Left lung (tissue), 10 donors: ENCODE data around the gene PEX3. TPM values are rescaled to one million over a fixed set of nuclear protein-coding genes. Genes with fewer than 3 reads are reported as not detected.
A peak's percentile ranks its signal among the peaks of the same experiment; 100 is the strongest.

Experiments used
- ATAC-seq: fragments of 200-7000 bp; cut with Tn5 transposase; one replicate; pipeline ENCODE4 v1.9.1; 2020; ENCODE audit warnings: moderate library complexity
- DNase-seq, 4 donors: peaks; one replicate each; pipeline ENCODE4 v3.0.0-alpha.2; 2013 to 2020
- H3K27ac ChIP-seq, 2 donors: fragments of 200-600 bp; sonication (generic) in 1 of 2; one replicate each; pipeline versions ENCODE4 v1.5.0 to v1.8.0; 2020 to 2021
- H3K27me3 ChIP-seq, 2 donors: fragments of 200-600 bp; sonication (generic) in 1 of 2; one replicate each; pipeline versions ENCODE4 v1.5.0 to v1.8.0; 2020 to 2021
- H3K36me3 ChIP-seq, 2 donors: fragments of 200-600 bp; sonication (generic) in 1 of 2; one replicate each; pipeline versions ENCODE4 v1.5.0 to v1.8.0; 2020 to 2021
- H3K4me1 ChIP-seq, 2 donors: fragments of 200-600 bp; one replicate each; pipeline ENCODE4 v1.8.0; 2021
- H3K4me3 ChIP-seq, 2 donors: fragments of 200-600 bp; sonication (generic) in 1 of 2; one replicate each; pipeline versions ENCODE4 v1.5.0 to v1.8.0; 2020 to 2021; ENCODE audit warnings: mild to moderate bottlenecking in 1 of 2
- H3K9me3 ChIP-seq, 2 donors: fragments of 200-600 bp; sonication (generic) in 1 of 2; one replicate each; pipeline versions ENCODE4 v1.5.0 to v1.8.0; 2020 to 2021
- intact Hi-C, 2 donors: fragments of 100-400 bp; cut with DNase I; formaldehyde crosslinking; loops; one replicate each; pipeline versions ENCODE4 v1.11.2 to v1.14.2; 2022
- polyA plus RNA-seq, 6 donors: library from polyadenylated mRNA; unstranded; fragments of 120-200 nt; gene quantifications; one replicate each; pipeline ENCODE4 v1.2.1, GENCODE V29; 2013; ENCODE audit not compliant: insufficient read length in 6 of 6
- total RNA-seq, 2 donors: library from RNA; stranded (reverse); fragmentation: NEBNext Ultra II Directional; extraction: Animal tissue kit (Norgen Biotek cat#: 25700); gene quantifications; one replicate each; pipeline ENCODE4 v1.2.1, GENCODE V29; 2021
- TF ChIP-seq, protein P1 (sequence below), 2 donors: fragments of 200-600 bp; sonication (generic) in 1 of 2; IDR thresholded peaks; one replicate each; pipeline versions ENCODE4 v1.5.0 to v1.8.0; 2021; ENCODE audit warnings: antibody characterized with exemption in 2 of 2
- donor health status: DM: no; HTN: yes; CAD: no.
- donor health status: DM: no; HTN: no; CAD: no.

The PEX3 gene
- total and polyA plus RNA-seq, 8 donors: 13.4 to 32.8 (median 29.4) TPM

DNA sequence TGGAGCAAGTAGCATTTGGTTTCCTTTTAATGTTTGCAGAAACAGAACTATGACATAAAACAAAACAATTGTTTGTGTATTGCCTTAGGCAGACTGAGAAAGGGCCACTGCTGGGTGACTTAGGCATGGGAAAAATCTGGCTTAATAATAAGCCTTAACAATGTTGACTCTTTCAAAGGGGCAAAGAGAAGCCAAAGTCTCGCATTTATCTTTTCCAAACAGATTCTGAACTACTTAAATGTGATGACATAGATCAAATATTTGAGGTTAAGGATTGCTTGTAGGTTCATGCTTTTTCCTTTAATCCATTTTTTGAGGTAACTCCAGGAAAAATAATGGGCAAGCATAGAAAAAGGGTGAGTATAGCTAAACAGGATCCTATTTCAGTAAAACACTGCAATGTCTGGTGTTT, 39.7 kb upstream of the PEX3 start:
- no peaks in the 10 kb centered on the region for H3K36me3 ChIP-seq
- no peak overlapping the region for H3K27ac ChIP-seq
- intact Hi-C loops: no loop called here
- DNase-seq (no peak), ATAC-seq (peak; percentile 55)
- H3K9me3 ChIP-seq: no peaks in the 10 kb centered on the region
- H3K27me3 ChIP-seq: no peaks in the 10 kb centered on the region
- TF ChIP-seq, protein P1, sequence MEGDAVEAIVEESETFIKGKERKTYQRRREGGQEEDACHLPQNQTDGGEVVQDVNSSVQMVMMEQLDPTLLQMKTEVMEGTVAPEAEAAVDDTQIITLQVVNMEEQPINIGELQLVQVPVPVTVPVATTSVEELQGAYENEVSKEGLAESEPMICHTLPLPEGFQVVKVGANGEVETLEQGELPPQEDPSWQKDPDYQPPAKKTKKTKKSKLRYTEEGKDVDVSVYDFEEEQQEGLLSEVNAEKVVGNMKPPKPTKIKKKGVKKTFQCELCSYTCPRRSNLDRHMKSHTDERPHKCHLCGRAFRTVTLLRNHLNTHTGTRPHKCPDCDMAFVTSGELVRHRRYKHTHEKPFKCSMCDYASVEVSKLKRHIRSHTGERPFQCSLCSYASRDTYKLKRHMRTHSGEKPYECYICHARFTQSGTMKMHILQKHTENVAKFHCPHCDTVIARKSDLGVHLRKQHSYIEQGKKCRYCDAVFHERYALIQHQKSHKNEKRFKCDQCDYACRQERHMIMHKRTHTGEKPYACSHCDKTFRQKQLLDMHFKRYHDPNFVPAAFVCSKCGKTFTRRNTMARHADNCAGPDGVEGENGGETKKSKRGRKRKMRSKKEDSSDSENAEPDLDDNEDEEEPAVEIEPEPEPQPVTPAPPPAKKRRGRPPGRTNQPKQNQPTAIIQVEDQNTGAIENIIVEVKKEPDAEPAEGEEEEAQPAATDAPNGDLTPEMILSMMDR (IDR thresholded peaks at IDR 0.05): no peak
- H3K4me1 ChIP-seq: no peaks in the 10 kb centered on the region
- no peak overlapping the region for H3K4me3 ChIP-seq

DNA sequence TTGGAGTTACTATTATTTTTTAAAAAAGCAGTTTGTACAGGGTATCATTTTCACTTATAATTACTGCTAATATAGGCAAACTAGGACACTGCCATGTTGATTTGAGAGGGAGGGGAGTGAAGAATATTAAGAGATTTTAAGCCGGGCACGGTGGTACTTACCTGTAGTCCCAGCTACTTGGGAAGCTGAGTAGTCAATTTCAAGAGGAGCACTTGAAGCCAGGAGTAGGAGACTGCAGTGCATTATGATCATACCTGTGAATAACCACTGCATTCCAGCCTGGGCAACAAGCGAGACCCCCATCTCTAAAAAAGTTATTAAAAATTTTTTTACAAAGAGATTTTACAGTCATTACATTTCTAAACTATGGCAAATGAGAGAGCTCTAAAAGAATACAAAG, 35.8 kb upstream of the PEX3 start:
- peak; percentile 72 for ATAC-seq
- Histone ChIP-seq H3K27me3 (no peaks in the 10 kb centered on the region), H3K4me3 (no peak overlapping the region), H3K36me3 (no peaks in the 10 kb centered on the region), H3K9me3 (no peaks in the 10 kb centered on the region), H3K4me1 (no peaks in the 10 kb centered on the region), H3K27ac (no peak overlapping the region)
- DNase-seq: no peak
- TF ChIP-seq, protein P1 (IDR thresholded peaks at IDR 0.05): no peak
- intact Hi-C loops: no loop called here

DNA sequence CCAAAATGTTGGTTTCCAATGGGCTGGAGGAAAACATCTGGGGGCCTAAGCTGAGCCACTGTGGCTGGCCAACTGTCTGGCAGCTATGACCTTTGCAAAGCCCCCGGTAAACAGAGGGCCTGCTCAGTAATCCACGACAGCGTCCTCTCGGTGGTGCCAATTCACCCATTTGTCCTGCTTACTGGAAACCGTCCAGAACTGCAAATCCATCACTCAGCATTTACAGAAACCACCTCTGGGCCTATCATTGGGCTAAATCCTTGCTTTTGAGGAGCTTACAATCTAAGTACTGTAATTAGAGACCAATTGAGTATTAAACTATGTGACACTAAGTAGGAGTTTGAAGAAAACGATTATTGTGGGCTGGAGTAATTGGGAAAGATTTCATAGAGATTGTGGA, 31.1 kb upstream of the PEX3 start:
- intact Hi-C loops: no loop called here
- TF ChIP-seq, protein P1 (IDR thresholded peaks at IDR 0.05): no peak

DNA sequence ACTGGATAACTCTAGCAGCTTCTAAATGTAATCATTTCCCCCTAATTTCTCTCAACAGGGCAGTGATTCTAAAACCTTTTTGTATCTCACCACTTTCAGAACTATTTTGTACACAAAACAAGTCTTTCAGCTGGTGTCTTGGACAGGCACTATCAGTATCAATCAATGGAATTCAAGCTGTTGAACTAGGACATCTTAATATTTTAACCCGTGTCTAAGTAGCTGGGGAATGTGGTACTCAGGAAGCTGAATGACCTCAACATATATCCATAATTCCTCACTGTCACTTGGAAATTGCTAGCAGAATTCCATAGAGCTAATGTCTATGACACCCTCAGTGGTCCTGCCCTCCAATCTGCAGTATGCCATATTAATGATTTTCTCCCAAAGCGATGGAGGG, 24.6 kb upstream of the PEX3 start:
- Histone ChIP-seq H3K27ac (no peak overlapping the region), H3K4me1 (no peaks in the 10 kb centered on the region), H3K36me3 (no peaks in the 10 kb centered on the region), H3K27me3 (no peaks in the 10 kb centered on the region), H3K4me3 (no peak overlapping the region), H3K9me3 (no peaks in the 10 kb centered on the region)
- intact Hi-C loops: loop anchor here in 1 of 2 donors (10.0 kb wide), 1 partner anchor 731 kb away; no protein-coding TSS in a partner anchor
- TF ChIP-seq, protein P1 (IDR thresholded peaks at IDR 0.05): no peak
- DNase-seq (no peak), ATAC-seq (no peak)

More for the DNA sequence above, 31.1 kb upstream of the PEX3 start:
- Histone ChIP-seq H3K27me3 (no peaks in the 10 kb centered on the region), H3K36me3 (no peaks in the 10 kb centered on the region), H3K27ac (no peak overlapping the region), H3K4me3 (no peak overlapping the region), H3K9me3 (no peaks in the 10 kb centered on the region), H3K4me1 (no peaks in the 10 kb centered on the region)
- DNase-seq (no peak), ATAC-seq (no peak)

DNA sequence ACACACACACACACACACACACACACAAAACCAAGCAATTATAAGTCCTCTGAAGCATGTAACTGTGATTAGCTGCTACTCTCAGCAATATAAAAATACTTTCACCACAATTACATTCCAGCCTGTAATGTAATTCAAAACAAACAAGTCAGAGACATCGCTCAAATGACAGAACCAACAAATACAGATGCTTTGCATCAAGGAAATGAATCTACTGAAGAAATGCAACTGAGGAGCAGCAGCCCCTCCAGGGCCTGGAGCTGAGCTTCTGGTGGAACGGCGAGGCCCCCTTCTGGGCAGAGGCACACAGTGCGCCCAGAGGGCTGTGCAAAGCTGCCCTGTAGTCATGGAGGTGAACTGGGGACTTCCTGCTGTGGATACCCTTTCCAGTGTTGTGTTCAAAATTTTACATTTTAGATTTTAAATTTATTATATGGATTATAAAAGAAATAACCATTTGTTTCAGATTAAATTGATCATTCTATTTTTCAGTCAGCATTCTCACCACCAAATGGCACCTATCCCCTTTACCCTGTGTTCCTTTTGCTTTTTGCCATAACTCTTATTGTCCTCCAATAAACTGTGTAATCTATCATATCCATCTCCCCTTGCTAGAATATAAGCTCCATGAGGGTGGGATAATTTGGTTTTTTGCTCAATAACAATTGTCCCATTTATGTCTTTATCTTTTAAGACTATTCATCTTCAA, 23.3 kb upstream of the PEX3 start:
- TF ChIP-seq, protein P1 (IDR thresholded peaks at IDR 0.05): peak; percentile 87 to 91
- Histone ChIP-seq H3K4me1 (no peaks in the 10 kb centered on the region), H3K27me3 (no peaks in the 10 kb centered on the region), H3K36me3 (peaks cover 0 to 5% of the 10 kb centered on the region in 2 donors), H3K9me3 (no peaks in the 10 kb centered on the region), H3K4me3 (no peak overlapping the region), H3K27ac (no peak overlapping the region)
- DNase-seq: peak; percentile 67 to 94 (median 86)
- ATAC-seq: peak; percentile 100
- intact Hi-C loops: loop anchor here in 1 of 2 donors (10.0 kb wide), 1 partner anchor 732 kb away; no protein-coding TSS in a partner anchor
